ENCODE measurements around the gene FARS2.
"Not testable (repeated sequence)": the region's sequence is repeated elsewhere in the genome, so short reads cannot be mapped to it uniquely, and the experiment has no call there.

The FARS2 gene

GRCh38 chr6:5765141-5765760, 503.9 kb downstream of the FARS2 start:
- peak; percentile 45 for DNase-seq (ENCODE audit: low spot score)

- DNase-seq (ENCODE audit: low spot score) = no peak
Measured at GRCh38 chr6:5766260-5766659, 504.9 kb downstream of the FARS2 start.

GRCh38 chr6:5767471-5767870, 506.2 kb downstream of the FARS2 start:
- DNase-seq (ENCODE audit: low spot score) = no peak

GRCh38 chr6:5771211-5771610, 509.9 kb downstream of the FARS2 start:
- DNase-seq (ENCODE audit: low spot score) = no peak

GRCh38 chr6:5771759-5772390, 510.6 kb downstream of the FARS2 start:
- no peak for DNase-seq (ENCODE audit: low spot score)

GRCh38 chr6:5772408-5773120, 511.3 kb downstream of the FARS2 start:
- no peak for DNase-seq (ENCODE audit: low spot score)

GRCh38 chr6:5776104-5776503, 514.8 kb downstream of the FARS2 start:
- no peak for DNase-seq (ENCODE audit: low spot score)

GRCh38 chr6:5776706-5777390, 515.5 kb downstream of the FARS2 start:
- no peak for DNase-seq (ENCODE audit: low spot score)

- no peak for DNase-seq (ENCODE audit: low spot score)
Measured at GRCh38 chr6:5778317-5778857, 517.1 kb downstream of the FARS2 start.

- DNase-seq (ENCODE audit: low spot score) = no peak
Measured at GRCh38 chr6:5778906-5779305, 517.6 kb downstream of the FARS2 start.

- DNase-seq (ENCODE audit: low spot score) = no peak
Measured at GRCh38 chr6:5781019-5781418, 519.7 kb downstream of the FARS2 start.

- DNase-seq (ENCODE audit: low spot score) = no peak
Measured at GRCh38 chr6:5781966-5782556, 520.7 kb downstream of the FARS2 start.

- no peak for DNase-seq (ENCODE audit: low spot score)
Measured at GRCh38 chr6:5782783-5783547, 521.7 kb downstream of the FARS2 start.

GRCh38 chr6:5783584-5784089, 522.3 kb downstream of the FARS2 start:
- DNase-seq (ENCODE audit: low spot score) = no peak

- DNase-seq (ENCODE audit: low spot score) = no peak
Measured at GRCh38 chr6:5785249-5785648, 523.9 kb downstream of the FARS2 start.

- DNase-seq (ENCODE audit: low spot score) = no peak
Measured at GRCh38 chr6:5786321-5786968, 525.1 kb downstream of the FARS2 start.

GRCh38 chr6:5786969-5787720, 525.8 kb downstream of the FARS2 start:
- no peak for DNase-seq (ENCODE audit: low spot score)

- DNase-seq (ENCODE audit: low spot score) = not testable (repeated sequence)
Measured at GRCh38 chr6:5789426-5789825, 528.1 kb downstream of the FARS2 start.

- not testable (repeated sequence) for DNase-seq (ENCODE audit: low spot score)
Measured at GRCh38 chr6:5796555-5796954, 535.2 kb downstream of the FARS2 start.

- not testable (repeated sequence) for DNase-seq (ENCODE audit: low spot score)
Measured at GRCh38 chr6:5806406-5806805, 545.1 kb downstream of the FARS2 start.
